Measurements from ENCODE around the gene SRCIN1. TPM values are rescaled to one million over a fixed set of nuclear protein-coding genes. Genes with fewer than 3 reads are reported as not detected.
"Not testable (repeated sequence)": the region's sequence is repeated elsewhere in the genome, so short reads cannot be mapped to it uniquely, and the experiment has no call there.

Gene SRCIN1
- polyA plus RNA-seq (ENCODE audit: insufficient read length in 4 of 4): 1 to 10 TPM; 3.0 to 6.2 (median 4.9) TPM

GRCh38 chr17:38605841-38606645 is at the start of gene SRCIN1:
Gene SRCIN1, minus strand, starts transcription at chr17:38605952. Its CDS starts 247 bp downstream, at chr17:38605705.
- no peak for DNase-seq (ENCODE audit: low read depth in 4 of 4, low spot score in 3 of 4)

GRCh38 chr17:38654411-38655398 is 49.0 kb upstream of the SRCIN1 start:
- no peak for DNase-seq (ENCODE audit: low read depth in 4 of 4, low spot score in 3 of 4)

- DNase-seq (ENCODE audit: low read depth in 4 of 4, low spot score in 3 of 4): no peak
Observed at GRCh38 chr17:38653679-38654078, 47.9 kb upstream of the SRCIN1 start.

GRCh38 chr17:38653230-38653629 is 47.5 kb upstream of the SRCIN1 start:
- DNase-seq (ENCODE audit: low read depth in 4 of 4, low spot score in 3 of 4): no peak

GRCh38 chr17:38650653-38651173 is 45.0 kb upstream of the SRCIN1 start:
- DNase-seq (ENCODE audit: low read depth in 4 of 4, low spot score in 3 of 4): not testable (repeated sequence)

- DNase-seq (ENCODE audit: low read depth in 4 of 4, low spot score in 3 of 4): no peak
Observed at GRCh38 chr17:38637951-38638350, 32.2 kb upstream of the SRCIN1 start.

GRCh38 chr17:38636054-38636453 is 30.3 kb upstream of the SRCIN1 start:
- DNase-seq (ENCODE audit: low read depth in 4 of 4, low spot score in 3 of 4): no peak

- no peak for DNase-seq (ENCODE audit: low read depth in 4 of 4, low spot score in 3 of 4)
Observed at GRCh38 chr17:38632334-38632733, 26.6 kb upstream of the SRCIN1 start.

- DNase-seq (ENCODE audit: low read depth in 4 of 4, low spot score in 3 of 4): no peak
Observed at GRCh38 chr17:38628441-38628840, 22.7 kb upstream of the SRCIN1 start.

GRCh38 chr17:38627957-38628356 is 22.2 kb upstream of the SRCIN1 start:
- DNase-seq (ENCODE audit: low read depth in 4 of 4, low spot score in 3 of 4): no peak

GRCh38 chr17:38626606-38627226 is 21.0 kb upstream of the SRCIN1 start:
- DNase-seq (ENCODE audit: low read depth in 4 of 4, low spot score in 3 of 4): not testable (repeated sequence)

GRCh38 chr17:38625482-38625881 is 19.7 kb upstream of the SRCIN1 start:
- no peak for DNase-seq (ENCODE audit: low read depth in 4 of 4, low spot score in 3 of 4)

- DNase-seq (ENCODE audit: low read depth in 4 of 4, low spot score in 3 of 4): not testable (repeated sequence)
Observed at GRCh38 chr17:38624782-38625355, 19.1 kb upstream of the SRCIN1 start.

GRCh38 chr17:38621538-38621937 is 15.8 kb upstream of the SRCIN1 start:
- no peak for DNase-seq (ENCODE audit: low read depth in 4 of 4, low spot score in 3 of 4)

GRCh38 chr17:38620551-38621277 is 15.0 kb upstream of the SRCIN1 start:
- DNase-seq (ENCODE audit: low read depth in 4 of 4, low spot score in 3 of 4): no peak

GRCh38 chr17:38619937-38620550 is 14.3 kb upstream of the SRCIN1 start:
- DNase-seq (ENCODE audit: low read depth in 4 of 4, low spot score in 3 of 4): no peak

GRCh38 chr17:38619451-38619795 is 13.7 kb upstream of the SRCIN1 start:
- no peak for DNase-seq (ENCODE audit: low read depth in 4 of 4, low spot score in 3 of 4)

- no peak for DNase-seq (ENCODE audit: low read depth in 4 of 4, low spot score in 3 of 4)
Observed at GRCh38 chr17:38617967-38618760, 12.4 kb upstream of the SRCIN1 start.

Measured in left renal pelvis (tissue), 4 donors.